ENCODE data around the gene MAST4.
A peak's percentile ranks its signal among the peaks of the same experiment; 100 is the strongest.

Gene MAST4

GRCh38 chr5:67082941-67083340, 486.7 kb downstream of the MAST4 start:
- Histone ChIP-seq H3K27me3 (ENCODE audit: insufficient read depth, poor library complexity, severe bottlenecking) (no peaks in the 10 kb centered on the region), H3K27ac (ENCODE audit: poor library complexity, severe bottlenecking) (no peak overlapping the region), H3K4me3 (ENCODE audit: severe bottlenecking) (no peak overlapping the region), H3K9me3 (ENCODE audit: severe bottlenecking) (no peaks in the 10 kb centered on the region), H3K36me3 (ENCODE audit: low read depth) (no peaks in the 10 kb centered on the region), H3K4me1 (ENCODE audit: insufficient read depth, poor library complexity, severe bottlenecking) (no peaks in the 10 kb centered on the region)
- ATAC-seq (ENCODE audit: low read depth) (no peak), DNase-seq (ENCODE audit: low spot score) (no peak)
- no peak for TF ChIP-seq CTCF (IDR thresholded peaks at IDR 0.05; ENCODE audit: poor library complexity, severe bottlenecking)

GRCh38 chr5:67085616-67086015, 489.4 kb downstream of the MAST4 start:
- H3K4me3 ChIP-seq (ENCODE audit: severe bottlenecking) = no peak overlapping the region
- ATAC-seq (ENCODE audit: low read depth) (no peak), DNase-seq (ENCODE audit: low spot score) (no peak)
- peaks cover 2% of the 10 kb centered on the region for H3K36me3 ChIP-seq (ENCODE audit: low read depth)
- no peaks in the 10 kb centered on the region for H3K9me3 ChIP-seq (ENCODE audit: severe bottlenecking)
- H3K4me1 ChIP-seq (ENCODE audit: insufficient read depth, poor library complexity, severe bottlenecking) = peaks cover 10% of the 10 kb centered on the region
- no peaks in the 10 kb centered on the region for H3K27me3 ChIP-seq (ENCODE audit: insufficient read depth, poor library complexity, severe bottlenecking)
- TF ChIP-seq CTCF (IDR thresholded peaks at IDR 0.05; ENCODE audit: poor library complexity, severe bottlenecking) = no peak
- H3K27ac ChIP-seq (ENCODE audit: poor library complexity, severe bottlenecking) = no peak overlapping the region

- Histone ChIP-seq H3K4me1 (ENCODE audit: insufficient read depth, poor library complexity, severe bottlenecking) (peaks cover 18% of the 10 kb centered on the region), H3K27ac (ENCODE audit: poor library complexity, severe bottlenecking) (peak overlapping the region; percentile 9), H3K4me3 (ENCODE audit: severe bottlenecking) (no peak overlapping the region), H3K27me3 (ENCODE audit: insufficient read depth, poor library complexity, severe bottlenecking) (no peaks in the 10 kb centered on the region), H3K9me3 (ENCODE audit: severe bottlenecking) (no peaks in the 10 kb centered on the region), H3K36me3 (ENCODE audit: low read depth) (peaks cover 12% of the 10 kb centered on the region)
- no peak for DNase-seq (ENCODE audit: low spot score)
- ATAC-seq (ENCODE audit: low read depth) = peak; percentile 75
- TF ChIP-seq CTCF (IDR thresholded peaks at IDR 0.05; ENCODE audit: poor library complexity, severe bottlenecking) = no peak
Observed at GRCh38 chr5:67089200-67089725, 493.1 kb downstream of the MAST4 start.

GRCh38 chr5:67090040-67090439, 493.8 kb downstream of the MAST4 start:
- Histone ChIP-seq H3K27me3 (ENCODE audit: insufficient read depth, poor library complexity, severe bottlenecking) (no peaks in the 10 kb centered on the region), H3K36me3 (ENCODE audit: low read depth) (peaks cover 12% of the 10 kb centered on the region), H3K27ac (ENCODE audit: poor library complexity, severe bottlenecking) (no peak overlapping the region), H3K4me3 (ENCODE audit: severe bottlenecking) (no peak overlapping the region), H3K9me3 (ENCODE audit: severe bottlenecking) (no peaks in the 10 kb centered on the region), H3K4me1 (ENCODE audit: insufficient read depth, poor library complexity, severe bottlenecking) (peaks cover 26% of the 10 kb centered on the region)
- ATAC-seq (ENCODE audit: low read depth) (no peak), DNase-seq (ENCODE audit: low spot score) (no peak)
- no peak for TF ChIP-seq CTCF (IDR thresholded peaks at IDR 0.05; ENCODE audit: poor library complexity, severe bottlenecking)

GRCh38 chr5:67090593-67090992, 494.4 kb downstream of the MAST4 start:
- Histone ChIP-seq H3K36me3 (ENCODE audit: low read depth) (peaks cover 12% of the 10 kb centered on the region), H3K27ac (ENCODE audit: poor library complexity, severe bottlenecking) (no peak overlapping the region), H3K4me1 (ENCODE audit: insufficient read depth, poor library complexity, severe bottlenecking) (peaks cover 30% of the 10 kb centered on the region), H3K4me3 (ENCODE audit: severe bottlenecking) (no peak overlapping the region), H3K9me3 (ENCODE audit: severe bottlenecking) (no peaks in the 10 kb centered on the region), H3K27me3 (ENCODE audit: insufficient read depth, poor library complexity, severe bottlenecking) (no peaks in the 10 kb centered on the region)
- ATAC-seq (ENCODE audit: low read depth) (no peak), DNase-seq (ENCODE audit: low spot score) (no peak)
- no peak for TF ChIP-seq CTCF (IDR thresholded peaks at IDR 0.05; ENCODE audit: poor library complexity, severe bottlenecking)

All from RWPE2 (cell line).